ENCODE results near the gene C19orf44.

Gene C19orf44

DNA sequence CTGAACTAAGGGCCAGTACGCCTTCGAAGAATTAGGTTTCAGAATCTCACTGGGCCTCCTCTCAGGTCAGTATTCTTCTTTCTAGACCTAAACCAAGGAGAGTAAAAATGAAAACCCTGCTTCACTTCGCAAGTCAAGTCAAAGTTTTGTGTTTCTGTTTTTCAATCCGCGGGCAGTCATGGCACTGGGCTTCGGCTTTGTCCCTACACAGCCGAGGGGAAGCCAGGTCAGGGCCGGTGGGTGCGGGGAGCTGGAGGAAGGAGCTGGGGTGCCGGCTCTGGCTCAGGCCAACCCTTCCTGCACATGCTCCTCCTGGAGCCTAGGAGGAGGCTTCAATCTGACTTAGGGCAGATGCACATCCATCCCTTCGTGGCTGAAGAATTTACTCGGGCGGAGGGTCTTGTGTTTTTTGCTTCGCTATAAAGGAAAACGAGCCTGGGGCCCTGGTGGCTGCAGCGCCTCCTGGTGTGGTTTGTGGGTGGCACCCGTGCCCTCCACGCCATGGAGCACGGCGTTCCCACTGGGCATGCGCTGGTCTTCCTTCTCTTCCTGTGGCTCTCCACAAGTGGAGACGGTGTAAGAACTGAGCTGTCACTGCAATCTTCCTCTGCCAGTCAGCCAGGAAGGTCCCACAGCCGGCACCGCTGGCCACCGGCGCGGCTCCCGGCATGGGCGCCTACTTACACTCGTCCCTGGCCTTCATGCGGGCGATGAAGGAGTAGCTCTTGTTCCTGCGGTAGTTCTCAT is 22.5 kb downstream of the C19orf44 start:
- no peaks in the 10 kb centered on the region for H3K4me1 Mint-ChIP-seq
- H3K9me3 Mint-ChIP-seq, result no peaks in the 10 kb centered on the region
- peak overlapping the region; percentile 35 for H3K27ac Mint-ChIP-seq
- H3K27me3 Mint-ChIP-seq, result no peaks in the 10 kb centered on the region
- no peak overlapping the region for H3K4me3 Mint-ChIP-seq
- no peak for ATAC-seq
- no peak for DNase-seq
- peaks cover 37% of the 10 kb centered on the region for H3K36me3 Mint-ChIP-seq (ENCODE audit: low read depth)

DNA sequence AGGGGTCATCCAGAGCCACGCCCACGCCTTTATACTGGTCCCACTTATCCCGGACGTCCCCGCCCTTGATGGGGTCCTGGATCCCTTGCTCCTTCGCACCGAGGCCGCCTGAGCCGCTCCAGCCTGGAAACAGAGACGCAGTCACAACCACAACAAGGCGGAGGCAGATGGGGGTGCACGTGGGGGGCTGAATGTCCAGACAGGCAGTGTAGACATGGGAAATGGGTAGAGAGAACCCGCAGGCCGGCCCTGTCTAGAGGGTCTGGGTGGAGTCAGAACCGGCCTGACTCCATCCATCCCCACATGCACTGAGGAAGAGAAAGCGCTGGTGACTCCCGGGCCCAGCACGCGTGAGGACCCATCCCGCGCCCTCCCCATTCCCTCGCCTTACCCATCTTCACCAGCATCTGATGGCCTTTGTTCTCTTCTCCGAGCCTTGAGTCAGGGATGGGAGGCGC is 23.1 kb downstream of the C19orf44 start:
- H3K27me3 Mint-ChIP-seq, result no peaks in the 10 kb centered on the region
- no peak for DNase-seq
- no peak for ATAC-seq
- H3K4me1 Mint-ChIP-seq, result no peaks in the 10 kb centered on the region
- peaks cover 43% of the 10 kb centered on the region for H3K36me3 Mint-ChIP-seq (ENCODE audit: low read depth)
- H3K27ac Mint-ChIP-seq, result no peak overlapping the region
- no peaks in the 10 kb centered on the region for H3K9me3 Mint-ChIP-seq
- H3K4me3 Mint-ChIP-seq, result no peak overlapping the region

DNA sequence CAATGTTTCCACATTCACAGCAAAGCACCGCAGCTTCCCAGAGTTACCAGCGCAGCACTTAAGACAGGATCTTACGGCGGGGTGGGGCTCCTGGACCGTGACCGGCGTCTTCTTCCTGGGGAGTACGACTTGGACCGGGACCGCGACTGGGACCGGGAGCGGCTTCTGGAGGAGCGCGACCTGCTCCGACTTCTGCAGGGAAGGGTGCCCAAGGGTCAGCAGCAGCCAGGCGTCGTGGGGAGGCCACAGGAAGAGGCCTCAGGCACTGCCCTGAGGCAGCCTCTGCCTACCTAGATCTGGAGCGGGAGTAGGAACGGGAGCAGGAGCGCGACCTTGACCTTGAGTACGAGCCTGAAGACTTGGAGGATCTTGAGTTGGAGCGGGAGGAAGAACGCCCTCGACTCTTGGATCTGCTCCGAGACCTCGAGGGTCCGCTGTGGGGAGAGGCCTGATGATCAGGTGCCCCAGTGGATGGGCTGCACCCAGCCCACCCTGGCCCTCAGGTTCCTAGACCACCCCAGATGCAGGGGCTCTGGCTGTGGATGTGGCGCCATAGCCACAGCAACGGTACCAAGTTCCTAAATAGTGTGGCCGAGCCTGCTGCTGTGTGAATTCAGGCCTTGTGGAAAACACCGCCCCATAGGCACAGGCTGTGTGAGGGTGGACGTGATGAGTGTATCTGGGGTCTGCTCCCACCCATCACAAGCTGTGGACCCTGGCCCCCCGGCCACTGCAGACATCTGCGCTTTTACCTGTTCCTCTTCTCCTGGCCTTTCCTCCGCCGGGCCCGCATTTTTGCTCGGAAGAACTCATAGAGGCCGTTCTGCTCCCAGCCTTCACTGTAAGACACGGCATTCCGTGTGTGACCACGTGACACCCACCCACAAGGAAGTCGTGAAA is 24.1 kb downstream of the C19orf44 start:
- no peak overlapping the region for H3K4me3 Mint-ChIP-seq
- no peak overlapping the region for H3K27ac Mint-ChIP-seq
- no peak for ATAC-seq
- H3K36me3 Mint-ChIP-seq (ENCODE audit: low read depth), result peaks cover 43% of the 10 kb centered on the region
- H3K4me1 Mint-ChIP-seq, result no peaks in the 10 kb centered on the region
- H3K9me3 Mint-ChIP-seq, result no peaks in the 10 kb centered on the region
- no peak for DNase-seq
- no peaks in the 10 kb centered on the region for H3K27me3 Mint-ChIP-seq

DNA sequence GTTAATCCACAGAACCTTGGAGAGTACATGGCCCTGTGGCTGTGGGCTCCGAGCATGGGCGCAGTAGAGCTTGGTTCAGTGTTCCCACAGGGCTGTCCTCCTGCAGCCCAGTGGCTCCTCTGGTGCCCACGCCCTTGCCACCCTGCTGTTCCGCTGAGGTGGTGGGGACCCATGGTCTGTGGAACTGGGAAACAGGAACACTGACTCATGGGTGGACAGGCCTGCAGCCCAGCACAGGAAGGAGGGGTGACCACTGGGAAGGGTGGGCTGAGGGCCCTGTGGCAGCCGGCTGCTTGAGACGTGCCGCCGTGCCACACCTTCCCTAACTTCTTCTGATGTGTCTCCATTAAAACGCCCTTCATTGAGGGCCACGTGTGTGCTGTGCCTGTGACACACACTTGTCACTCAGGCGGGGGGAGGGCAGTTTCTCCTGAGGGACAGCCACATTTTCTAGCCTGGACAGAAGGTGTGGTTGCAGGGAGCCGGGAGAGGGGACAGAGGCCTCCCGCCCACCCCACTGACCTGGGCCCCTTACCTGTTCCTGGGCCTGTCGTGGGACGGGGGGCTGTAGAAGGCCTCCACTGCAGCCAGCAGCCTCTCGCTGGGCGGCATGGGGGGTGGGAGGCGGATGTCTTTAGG is 24.9 kb downstream of the C19orf44 start:
- H3K4me3 Mint-ChIP-seq, result no peak overlapping the region
- no peak overlapping the region for H3K27ac Mint-ChIP-seq
- H3K4me1 Mint-ChIP-seq, result no peaks in the 10 kb centered on the region
- ATAC-seq (no peak), DNase-seq (no peak)
- no peaks in the 10 kb centered on the region for H3K27me3 Mint-ChIP-seq
- peaks cover 46% of the 10 kb centered on the region for H3K36me3 Mint-ChIP-seq (ENCODE audit: low read depth)
- no peaks in the 10 kb centered on the region for H3K9me3 Mint-ChIP-seq

DNA sequence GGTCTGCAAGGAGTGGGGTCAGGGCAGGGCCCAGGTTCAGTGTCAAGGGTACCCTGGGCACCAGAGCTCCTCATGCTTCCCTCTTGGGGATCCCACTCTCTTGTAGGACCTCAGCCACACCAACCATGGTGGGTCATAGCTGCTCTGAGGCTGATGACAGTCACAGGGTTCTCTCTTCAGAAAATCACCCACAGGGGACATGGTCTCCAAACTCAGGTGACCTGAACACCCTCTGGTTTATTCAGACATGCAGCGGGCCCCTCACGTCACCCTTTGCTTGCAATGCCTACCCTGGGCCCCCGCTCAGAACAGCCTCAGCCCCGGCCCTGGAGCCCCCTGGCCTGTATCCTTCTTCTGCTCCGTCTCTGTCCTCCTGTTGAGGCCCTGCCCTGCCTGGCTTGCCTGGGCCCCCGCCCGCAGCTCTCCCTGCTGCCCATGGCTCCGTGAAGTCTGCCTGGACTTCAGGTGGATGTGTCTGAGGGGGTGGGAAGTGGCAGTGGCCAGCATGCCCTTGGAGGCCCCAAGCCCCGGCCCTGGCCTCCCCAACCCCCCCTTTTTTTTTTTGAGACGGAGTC is 25.6 kb downstream of the C19orf44 start:
- Mint-ChIP-seq H3K27me3 (no peaks in the 10 kb centered on the region), H3K36me3 (ENCODE audit: low read depth) (peaks cover 47% of the 10 kb centered on the region), H3K9me3 (no peaks in the 10 kb centered on the region), H3K4me1 (no peaks in the 10 kb centered on the region), H3K27ac (no peak overlapping the region), H3K4me3 (no peak overlapping the region)
- ATAC-seq (no peak), DNase-seq (no peak)

DNA sequence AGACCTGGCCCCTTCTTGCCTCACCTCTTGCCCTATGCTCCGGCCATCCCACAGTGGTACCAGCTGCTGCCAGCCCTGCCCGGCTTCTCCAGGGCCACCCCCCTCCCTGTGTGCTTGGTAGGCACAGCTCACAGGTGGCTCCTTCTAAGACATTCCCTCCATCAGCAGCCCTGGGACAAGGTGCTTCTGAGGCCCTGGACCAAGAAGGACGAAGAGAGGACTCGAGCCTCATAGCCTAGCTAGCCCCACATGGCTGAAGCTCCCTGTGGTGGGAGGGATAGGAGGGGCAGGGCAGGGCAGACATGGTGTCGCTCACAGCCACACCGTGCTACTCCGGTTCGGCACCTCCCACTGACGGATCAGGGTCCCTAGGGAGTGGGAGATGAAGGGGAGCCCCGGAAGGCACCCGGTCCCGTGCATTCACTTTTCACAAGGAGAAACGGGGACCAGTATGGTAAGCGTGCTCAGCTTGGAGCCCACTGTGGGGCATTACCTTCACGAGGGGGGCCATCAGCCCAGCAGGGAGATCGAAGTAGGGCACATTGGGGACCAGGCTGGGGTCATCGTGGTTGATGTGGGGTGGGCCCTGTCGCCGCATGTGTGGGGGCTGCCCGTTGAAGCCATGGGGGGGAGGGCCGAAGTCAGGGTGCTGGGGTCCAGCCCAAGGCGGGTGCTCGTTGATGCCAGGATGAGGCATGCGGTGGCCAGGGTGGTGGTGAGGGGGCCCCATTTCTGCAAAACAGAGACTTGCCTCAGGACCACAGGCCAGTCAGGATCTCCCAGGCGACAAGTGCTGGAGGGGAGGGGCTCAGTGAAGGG is 26.6 kb downstream of the C19orf44 start:
- DNase-seq, result no peak
- no peaks in the 10 kb centered on the region for H3K4me1 Mint-ChIP-seq
- H3K27ac Mint-ChIP-seq, result no peak overlapping the region
- no peak overlapping the region for H3K4me3 Mint-ChIP-seq
- no peaks in the 10 kb centered on the region for H3K9me3 Mint-ChIP-seq
- peaks cover 47% of the 10 kb centered on the region for H3K36me3 Mint-ChIP-seq (ENCODE audit: low read depth)
- no peak for ATAC-seq
- no peaks in the 10 kb centered on the region for H3K27me3 Mint-ChIP-seq

DNA sequence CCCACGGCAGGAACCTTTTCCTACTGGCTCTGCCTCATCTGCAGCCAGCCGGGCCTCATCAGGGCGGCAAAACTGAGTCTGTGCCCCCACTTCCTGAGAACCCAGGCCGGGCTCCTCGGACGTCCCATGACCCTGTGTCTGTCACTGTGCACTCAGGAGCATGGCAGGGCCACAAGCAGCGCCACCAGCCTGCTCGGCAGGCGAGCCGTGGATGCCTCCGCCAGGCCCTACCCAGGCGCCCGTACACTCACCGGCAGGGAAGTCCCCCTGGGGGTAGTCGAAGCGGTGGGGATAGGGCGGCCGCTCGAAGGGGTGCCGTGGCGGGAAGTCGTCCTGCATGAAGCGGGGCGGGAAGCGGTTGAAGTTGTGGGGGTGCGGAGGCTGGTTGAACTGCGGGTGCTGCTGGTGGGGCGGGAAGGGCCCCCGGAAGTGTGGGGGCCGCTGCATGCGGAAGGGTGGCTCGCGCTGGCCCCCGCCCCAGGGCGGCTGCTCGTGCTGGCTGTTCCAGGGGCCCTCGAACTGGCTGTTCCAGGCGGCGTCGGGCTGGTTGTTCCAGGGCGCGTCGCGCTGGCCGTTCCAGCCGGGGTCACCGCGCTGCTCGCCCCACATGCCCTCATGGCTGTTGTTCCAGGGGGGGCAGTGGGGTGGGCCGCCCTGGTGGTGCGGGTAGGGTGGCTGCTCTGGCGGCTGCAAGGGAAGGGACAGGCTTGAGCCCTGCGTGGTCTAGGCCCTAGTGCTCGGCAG is 29.0 kb downstream of the C19orf44 start:
- Mint-ChIP-seq H3K27me3 (no peaks in the 10 kb centered on the region), H3K9me3 (no peaks in the 10 kb centered on the region), H3K4me1 (no peaks in the 10 kb centered on the region), H3K27ac (no peak overlapping the region), H3K4me3 (no peak overlapping the region), H3K36me3 (ENCODE audit: low read depth) (peaks cover 46% of the 10 kb centered on the region)
- DNase-seq (no peak), ATAC-seq (no peak)

DNA sequence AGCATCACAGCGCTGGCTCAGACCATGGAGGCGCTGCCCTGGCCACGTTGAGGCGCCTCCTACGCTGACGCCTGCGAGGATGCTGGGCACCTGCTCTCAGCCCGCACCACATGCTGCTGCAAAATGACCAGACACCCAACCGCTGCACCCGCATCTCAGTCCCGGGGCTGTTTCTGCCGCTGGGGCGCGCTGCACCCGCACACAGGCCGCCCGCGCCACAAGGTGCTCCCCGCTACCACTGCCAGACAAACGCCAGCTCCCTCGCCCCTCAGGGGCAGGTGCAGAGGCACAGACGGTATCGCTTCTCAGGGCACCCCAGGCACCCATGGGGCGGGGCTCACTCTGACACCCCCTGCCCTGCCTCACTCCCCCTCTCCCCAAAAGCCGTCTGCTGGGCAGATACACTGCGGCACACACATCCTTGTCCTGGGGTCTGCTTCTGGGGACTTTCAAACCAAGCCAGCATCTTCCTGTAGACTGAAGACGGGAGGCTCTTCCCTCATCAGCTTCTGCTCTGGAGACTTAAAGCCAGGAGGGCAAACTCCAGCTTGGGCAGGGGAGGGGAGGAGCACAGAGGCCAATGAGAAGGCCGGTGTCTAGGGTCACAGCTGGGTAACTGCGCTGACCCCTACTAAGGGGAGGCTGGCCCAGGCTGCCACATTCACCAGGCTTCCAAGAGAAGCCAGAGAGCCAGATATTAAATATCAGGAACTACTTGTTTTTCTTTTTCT is 29.7 kb downstream of the C19orf44 start:
- H3K4me3 Mint-ChIP-seq, result no peak overlapping the region
- no peaks in the 10 kb centered on the region for H3K27me3 Mint-ChIP-seq
- ATAC-seq (no peak), DNase-seq (no peak)
- no peaks in the 10 kb centered on the region for H3K4me1 Mint-ChIP-seq
- no peak overlapping the region for H3K27ac Mint-ChIP-seq
- no peaks in the 10 kb centered on the region for H3K9me3 Mint-ChIP-seq
- H3K36me3 Mint-ChIP-seq (ENCODE audit: low read depth), result peaks cover 40% of the 10 kb centered on the region

DNA sequence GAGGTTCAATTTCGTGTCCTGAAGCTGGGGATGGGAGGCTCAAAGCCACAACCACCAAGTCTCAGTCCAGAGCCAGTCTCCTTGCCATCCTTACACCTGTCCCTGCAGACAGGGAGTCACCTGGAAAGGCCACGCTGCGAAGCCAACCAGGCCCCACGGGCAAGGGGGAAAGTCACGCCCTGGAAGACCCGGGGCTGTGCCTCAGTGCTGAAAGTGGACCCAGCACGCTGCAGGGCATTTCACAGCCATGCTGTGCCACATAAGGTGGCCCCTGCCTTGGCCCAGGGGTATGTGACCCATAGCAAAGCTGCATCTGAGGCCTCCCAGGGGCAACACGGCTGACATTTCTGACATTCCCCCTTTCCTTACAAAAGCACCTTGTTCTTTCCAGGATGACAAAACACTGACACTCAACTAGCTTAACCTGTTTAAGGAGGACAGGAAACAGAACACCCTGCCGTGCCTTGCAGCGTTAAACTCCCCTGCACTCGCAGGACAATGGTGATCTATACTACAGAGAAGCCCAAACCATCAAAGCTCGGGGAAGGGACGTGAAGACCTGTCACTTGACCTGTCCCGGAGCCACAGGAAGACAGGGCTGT is 31.2 kb downstream of the C19orf44 start:
- ATAC-seq (no peak), DNase-seq (no peak)
- Mint-ChIP-seq H3K36me3 (ENCODE audit: low read depth) (peaks cover 44% of the 10 kb centered on the region), H3K4me1 (no peaks in the 10 kb centered on the region), H3K27me3 (no peaks in the 10 kb centered on the region), H3K4me3 (no peak overlapping the region), H3K9me3 (no peaks in the 10 kb centered on the region), H3K27ac (no peak overlapping the region)

DNA sequence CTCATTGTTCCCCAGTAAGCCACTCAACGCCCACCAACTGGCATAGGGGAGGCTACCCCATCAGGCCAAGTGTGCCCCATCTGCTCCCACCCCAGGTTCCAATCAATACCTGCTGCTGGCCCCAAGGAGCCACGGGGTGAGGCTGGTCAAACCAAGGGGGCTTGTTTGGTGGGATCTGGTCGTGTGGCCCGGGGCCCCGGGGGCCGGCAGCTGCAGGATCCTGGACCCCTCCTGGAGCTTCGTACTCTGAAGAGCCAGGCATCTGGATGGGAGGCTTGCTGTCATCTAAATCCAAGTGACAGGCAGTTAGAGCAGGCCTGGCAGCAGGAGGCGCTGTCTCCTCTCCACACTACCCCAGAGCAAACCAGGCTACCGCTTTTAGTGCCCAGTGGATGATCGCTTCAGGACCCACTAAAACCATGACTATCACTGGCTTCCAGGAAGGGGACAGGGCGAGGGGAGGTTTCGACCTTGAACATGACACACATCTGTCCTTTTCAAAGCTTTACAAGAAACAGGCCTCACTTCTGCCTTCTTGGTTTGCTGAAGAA is 31.9 kb downstream of the C19orf44 start:
- ATAC-seq (no peak), DNase-seq (peak; percentile 34)
- Mint-ChIP-seq H3K36me3 (ENCODE audit: low read depth) (peaks cover 39% of the 10 kb centered on the region), H3K27ac (no peak overlapping the region), H3K9me3 (no peaks in the 10 kb centered on the region), H3K4me1 (no peaks in the 10 kb centered on the region), H3K4me3 (no peak overlapping the region), H3K27me3 (no peaks in the 10 kb centered on the region)

DNA sequence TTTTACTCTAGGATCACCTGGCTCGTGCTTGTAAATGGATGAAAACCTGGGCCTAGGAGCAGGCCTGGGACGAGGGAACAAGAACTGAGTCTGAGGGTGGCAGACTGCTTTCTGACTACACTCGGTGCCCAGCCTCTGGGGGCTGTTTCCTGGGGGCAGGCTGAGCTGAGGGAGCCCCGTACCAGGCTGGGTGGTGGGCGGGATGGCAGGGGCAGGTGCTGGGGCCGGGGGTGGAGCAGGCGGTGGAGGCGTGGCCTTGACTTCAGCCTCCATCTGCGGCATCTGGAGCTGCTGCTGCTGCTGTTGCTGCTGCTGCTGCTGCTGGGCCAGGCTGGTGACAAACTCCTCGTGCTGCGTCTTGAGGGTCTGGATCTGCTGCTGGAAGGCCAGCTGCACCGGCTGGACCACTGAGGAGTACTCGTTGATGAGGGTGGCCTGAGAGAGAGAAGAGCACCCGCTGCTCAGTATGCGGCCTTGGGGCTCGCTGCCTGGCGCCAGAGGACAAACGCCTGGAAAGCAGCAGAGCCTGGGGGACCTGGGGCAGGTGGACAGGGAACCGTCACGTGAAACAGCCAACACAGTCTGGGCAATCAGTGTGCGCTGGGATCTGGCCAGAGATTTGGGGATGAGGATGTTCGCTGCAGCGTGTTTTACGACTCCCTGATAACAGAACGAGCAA is 33.4 kb downstream of the C19orf44 start:
- ATAC-seq, result no peak
- Mint-ChIP-seq H3K4me1 (no peaks in the 10 kb centered on the region), H3K27me3 (no peaks in the 10 kb centered on the region), H3K36me3 (ENCODE audit: low read depth) (peaks cover 42% of the 10 kb centered on the region), H3K4me3 (no peak overlapping the region), H3K27ac (no peak overlapping the region), H3K9me3 (no peaks in the 10 kb centered on the region)
- DNase-seq, result no peak
